ENCODE results near the gene SF3A2. TPM values are rescaled to one million over a fixed set of nuclear protein-coding genes. Genes with fewer than 3 reads are reported as not detected.

Gene SF3A2
- total RNA-seq, 2 experiments from 2014 or later, result 154 to 158 TPM

DNA sequence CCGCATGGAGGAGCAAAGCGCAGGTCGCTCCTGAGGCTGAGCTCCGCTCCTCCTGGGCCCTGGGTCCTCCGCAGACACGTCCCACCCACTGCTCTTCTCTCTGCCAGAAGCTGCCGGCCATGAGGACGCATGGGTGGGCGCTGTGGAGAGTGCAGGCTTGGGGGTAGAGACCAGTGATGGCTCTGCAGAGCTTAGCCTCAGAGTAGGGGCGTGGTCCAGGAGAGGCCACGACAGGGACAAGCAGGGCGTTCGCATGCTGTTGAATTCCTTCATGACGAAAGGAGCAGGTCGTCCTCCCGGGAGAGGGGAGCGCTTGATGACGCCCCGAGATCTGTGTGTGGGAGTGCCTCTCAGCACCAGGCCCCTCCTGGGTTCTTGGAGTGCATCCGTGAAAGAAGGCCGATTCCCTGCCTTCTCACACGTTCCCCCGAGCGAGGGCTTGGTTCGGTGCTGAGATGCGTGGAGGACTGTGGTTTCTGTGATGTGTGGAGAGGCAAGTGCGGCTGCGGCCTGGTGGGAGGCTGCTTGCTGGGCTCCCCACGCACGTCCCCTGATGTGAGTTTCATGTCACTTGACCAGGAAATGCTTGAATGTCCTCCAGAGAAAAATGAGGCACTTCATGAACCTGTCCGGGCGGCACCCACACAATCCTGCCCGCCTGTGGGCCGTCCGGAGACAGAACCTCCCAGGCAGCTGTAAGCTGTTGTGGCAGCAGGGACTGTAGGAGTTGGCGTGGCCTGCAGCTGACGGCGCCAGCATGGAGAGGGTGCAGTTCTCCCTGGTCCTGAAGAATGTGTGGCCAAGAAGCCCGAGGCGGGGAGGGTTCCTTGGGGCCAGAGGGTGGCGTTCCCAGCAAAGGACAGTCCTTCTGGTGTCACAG is 4.5 kb downstream of the SF3A2 start:
- CTCF ChIA-PET, result interaction anchor here (1.4 to 3.7 kb wide), 2 partner anchors 12 to 31 kb away, joined by 4 to 14 read pairs; no protein-coding TSS in a partner anchor
- Mint-ChIP-seq H3K27me3 (ENCODE audit: low read depth) (no peaks in the 10 kb centered on the region), H3K4me1 (ENCODE audit: low read depth) (peaks cover 56% of the 10 kb centered on the region), H3K36me3 (ENCODE audit: low read depth) (peaks cover 57% of the 10 kb centered on the region), H3K9me3 (no peaks in the 10 kb centered on the region), H3K27ac (no peak overlapping the region), H3K4me3 (peak overlapping the region; percentile 99)
- no peak for DNase-seq
- intact Hi-C loops (cut with micrococcal nuclease), result no loop called here

DNA sequence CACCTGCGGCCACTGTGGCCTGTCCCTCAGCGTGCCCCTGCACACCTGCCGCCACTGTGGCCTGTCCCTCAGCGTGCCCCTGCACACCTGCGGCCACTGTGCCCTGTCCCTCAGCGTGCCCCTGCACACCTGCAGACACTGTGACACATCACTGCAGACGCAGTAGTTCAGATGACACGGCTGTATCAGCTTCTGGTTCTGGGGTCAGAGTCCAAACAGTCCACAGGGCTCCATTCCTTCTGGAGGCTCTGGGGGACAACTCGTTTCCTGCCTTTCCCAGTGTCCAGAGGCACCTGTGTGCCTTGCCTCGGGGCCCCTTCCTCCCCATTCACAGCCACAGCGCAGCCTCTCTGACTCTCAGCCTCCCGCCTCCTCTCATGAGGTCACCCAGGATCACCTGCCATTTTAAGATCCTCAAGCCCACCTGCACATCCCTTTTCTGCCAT is 5.5 kb downstream of the SF3A2 start:
- CTCF ChIA-PET, result no interaction called here
- H3K27ac Mint-ChIP-seq, result no peak overlapping the region
- no peak overlapping the region for H3K4me3 Mint-ChIP-seq
- H3K36me3 Mint-ChIP-seq (ENCODE audit: low read depth), result peaks cover 54% of the 10 kb centered on the region
- intact Hi-C loops (cut with micrococcal nuclease), result no loop called here
- no peak for DNase-seq
- H3K27me3 Mint-ChIP-seq (ENCODE audit: low read depth), result no peaks in the 10 kb centered on the region
- H3K9me3 Mint-ChIP-seq, result no peaks in the 10 kb centered on the region
- H3K4me1 Mint-ChIP-seq (ENCODE audit: low read depth), result peaks cover 52% of the 10 kb centered on the region

GRCh38 chr19:2242816-2243215 is 6.2 kb downstream of the SF3A2 start:
- H3K36me3 Mint-ChIP-seq (ENCODE audit: low read depth), result peaks cover 49% of the 10 kb centered on the region
- no peak overlapping the region for H3K27ac Mint-ChIP-seq
- CTCF ChIA-PET, result no interaction called here
- no peak for DNase-seq
- H3K9me3 Mint-ChIP-seq, result no peaks in the 10 kb centered on the region
- intact Hi-C loops (cut with micrococcal nuclease), result no loop called here
- no peak overlapping the region for H3K4me3 Mint-ChIP-seq
- H3K4me1 Mint-ChIP-seq (ENCODE audit: low read depth), result peaks cover 48% of the 10 kb centered on the region
- H3K27me3 Mint-ChIP-seq (ENCODE audit: low read depth), result no peaks in the 10 kb centered on the region

GRCh38 chr19:2243274-2244124 is 6.9 kb downstream of the SF3A2 start:
- H3K4me3 Mint-ChIP-seq, result no peak overlapping the region
- no peaks in the 10 kb centered on the region for H3K27me3 Mint-ChIP-seq (ENCODE audit: low read depth)
- no peaks in the 10 kb centered on the region for H3K9me3 Mint-ChIP-seq
- H3K36me3 Mint-ChIP-seq (ENCODE audit: low read depth), result peaks cover 43% of the 10 kb centered on the region
- peaks cover 41% of the 10 kb centered on the region for H3K4me1 Mint-ChIP-seq (ENCODE audit: low read depth)
- H3K27ac Mint-ChIP-seq, result no peak overlapping the region
- intact Hi-C loops (cut with micrococcal nuclease), result no loop called here
- DNase-seq, result no peak
- CTCF ChIA-PET, result no interaction called here

- H3K36me3 Mint-ChIP-seq (ENCODE audit: low read depth), result peaks cover 39% of the 10 kb centered on the region
- H3K9me3 Mint-ChIP-seq, result no peaks in the 10 kb centered on the region
- CTCF ChIA-PET, result no interaction called here
These were observed 7.4 kb downstream of the SF3A2 start for GRCh38 chr19:2244125-2244411.

GRCh38 chr19:2244486-2244885 is 7.9 kb downstream of the SF3A2 start:
- Mint-ChIP-seq H3K4me1 (ENCODE audit: low read depth) (peaks cover 31% of the 10 kb centered on the region), H3K9me3 (no peaks in the 10 kb centered on the region), H3K36me3 (ENCODE audit: low read depth) (peaks cover 37% of the 10 kb centered on the region), H3K4me3 (no peak overlapping the region), H3K27me3 (ENCODE audit: low read depth) (no peaks in the 10 kb centered on the region), H3K27ac (no peak overlapping the region)
- DNase-seq, result no peak
- intact Hi-C loops (cut with micrococcal nuclease), result no loop called here
- CTCF ChIA-PET, result no interaction called here

More at GRCh38 chr19:2244125-2244411, 7.4 kb downstream of the SF3A2 start:
- H3K4me3 Mint-ChIP-seq, result no peak overlapping the region
- H3K27ac Mint-ChIP-seq, result no peak overlapping the region
- intact Hi-C loops (cut with micrococcal nuclease), result no loop called here
- no peak for DNase-seq
- no peaks in the 10 kb centered on the region for H3K27me3 Mint-ChIP-seq (ENCODE audit: low read depth)
- H3K4me1 Mint-ChIP-seq (ENCODE audit: low read depth), result peaks cover 35% of the 10 kb centered on the region

- no peak for DNase-seq
- Mint-ChIP-seq H3K27me3 (ENCODE audit: low read depth) (no peaks in the 10 kb centered on the region), H3K9me3 (no peaks in the 10 kb centered on the region), H3K27ac (no peak overlapping the region), H3K36me3 (ENCODE audit: low read depth) (peaks cover 30% of the 10 kb centered on the region), H3K4me1 (ENCODE audit: low read depth) (peaks cover 24% of the 10 kb centered on the region), H3K4me3 (no peak overlapping the region)
- intact Hi-C loops (cut with micrococcal nuclease), result no loop called here
- CTCF ChIA-PET, result no interaction called here
These were observed 8.6 kb downstream of the SF3A2 start for GRCh38 chr19:2245273-2245672.

DNA sequence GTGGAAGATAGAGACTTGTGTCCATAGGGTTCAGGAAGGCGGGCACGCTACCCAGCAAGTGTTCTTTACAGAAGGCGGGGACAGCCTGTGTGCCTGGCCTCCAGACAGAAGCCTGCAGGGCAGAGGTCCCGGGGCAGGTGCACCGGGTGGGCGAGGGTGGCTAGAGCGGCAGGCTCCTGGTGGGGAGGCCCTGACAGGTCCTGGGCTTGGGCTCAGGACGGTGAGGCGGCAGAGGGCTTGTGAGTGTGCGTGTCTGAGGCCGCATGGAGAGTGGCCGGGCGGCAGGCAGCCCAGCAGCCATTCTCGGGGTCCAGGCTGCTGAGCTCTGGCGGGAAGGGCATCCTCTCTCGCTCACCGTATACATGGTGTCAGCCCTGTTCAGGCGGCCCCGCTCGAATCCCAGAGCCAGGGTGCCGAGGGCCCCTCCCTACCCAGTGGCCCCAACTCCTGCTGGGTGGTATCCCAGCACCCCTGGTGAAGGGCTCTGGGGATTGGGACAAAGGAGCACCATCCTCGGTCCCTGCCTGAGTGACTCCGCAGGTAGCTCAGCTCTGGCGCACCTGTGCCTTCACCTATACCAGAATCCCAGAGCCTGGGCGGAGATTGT is 9.5 kb downstream of the SF3A2 start:
- Mint-ChIP-seq H3K27ac (no peak overlapping the region), H3K9me3 (no peaks in the 10 kb centered on the region), H3K4me1 (ENCODE audit: low read depth) (peaks cover 16% of the 10 kb centered on the region), H3K27me3 (ENCODE audit: low read depth) (no peaks in the 10 kb centered on the region), H3K4me3 (no peak overlapping the region), H3K36me3 (ENCODE audit: low read depth) (peaks cover 24% of the 10 kb centered on the region)
- CTCF ChIA-PET, result no interaction called here
- intact Hi-C loops (cut with micrococcal nuclease), result no loop called here
- no peak for DNase-seq

- no peak overlapping the region for H3K4me3 Mint-ChIP-seq
- H3K27ac Mint-ChIP-seq, result no peak overlapping the region
- H3K9me3 Mint-ChIP-seq, result no peaks in the 10 kb centered on the region
- H3K4me1 Mint-ChIP-seq (ENCODE audit: low read depth), result peaks cover 12% of the 10 kb centered on the region
- peaks cover 1% of the 10 kb centered on the region for H3K27me3 Mint-ChIP-seq (ENCODE audit: low read depth)
- no peak for DNase-seq
- CTCF ChIA-PET, result no interaction called here
- intact Hi-C loops (cut with micrococcal nuclease), result no loop called here
- H3K36me3 Mint-ChIP-seq (ENCODE audit: low read depth), result peaks cover 18% of the 10 kb centered on the region
These were observed 10.3 kb downstream of the SF3A2 start for GRCh38 chr19:2246801-2247361.

- intact Hi-C loops (cut with micrococcal nuclease), result no loop called here
- no peak for DNase-seq
- Mint-ChIP-seq H3K27ac (no peak overlapping the region), H3K4me3 (no peak overlapping the region), H3K27me3 (ENCODE audit: low read depth) (peaks cover 6% of the 10 kb centered on the region), H3K4me1 (ENCODE audit: low read depth) (peaks cover 11% of the 10 kb centered on the region), H3K36me3 (ENCODE audit: low read depth) (peaks cover 13% of the 10 kb centered on the region), H3K9me3 (no peaks in the 10 kb centered on the region)
- CTCF ChIA-PET, result no interaction called here
These were observed 10.9 kb downstream of the SF3A2 start for GRCh38 chr19:2247433-2248101.

DNA sequence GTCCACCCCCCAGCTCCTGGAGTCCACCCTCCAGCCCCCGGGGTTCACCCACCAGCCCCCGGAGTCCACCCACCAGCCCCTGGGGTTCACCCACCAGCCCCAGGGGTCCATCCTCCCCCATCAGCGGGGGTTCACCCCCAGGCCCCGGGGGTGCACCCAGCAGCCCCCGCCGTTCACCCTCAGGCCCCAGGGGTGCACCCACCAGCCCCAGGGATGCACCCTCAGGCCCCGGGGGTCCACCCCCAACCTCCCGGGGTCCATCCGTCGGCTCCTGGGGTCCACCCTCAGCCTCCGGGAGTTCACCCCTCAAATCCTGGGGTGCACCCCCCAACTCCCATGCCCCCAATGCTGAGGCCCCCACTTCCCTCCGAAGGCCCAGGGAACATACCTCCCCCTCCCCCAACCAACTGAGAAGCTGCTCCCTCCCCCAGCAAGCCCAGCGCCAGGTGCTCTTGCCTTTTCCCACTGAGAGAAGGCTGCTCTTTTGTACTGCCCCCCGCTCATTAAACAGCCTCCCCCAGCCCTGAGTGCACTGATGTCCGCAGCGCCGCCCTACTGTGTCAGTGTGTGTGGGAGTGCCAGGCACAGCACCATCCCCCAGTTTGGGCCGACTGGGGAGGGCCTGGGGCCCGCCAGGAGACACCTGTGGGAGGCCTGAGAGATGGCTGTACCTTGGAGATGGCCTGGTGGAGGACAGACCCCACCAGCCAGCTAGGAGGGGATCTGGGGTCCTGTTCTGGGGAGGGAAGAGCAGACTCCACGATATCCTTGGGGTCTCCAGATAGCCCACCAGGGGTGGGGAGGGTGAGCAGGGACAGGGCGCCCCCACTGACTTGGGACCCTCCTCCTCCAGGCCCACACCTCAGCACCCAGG is 11.7 kb downstream of the SF3A2 start:
- H3K27ac Mint-ChIP-seq, result no peak overlapping the region
- no peaks in the 10 kb centered on the region for H3K9me3 Mint-ChIP-seq
- CTCF ChIA-PET, result no interaction called here
- DNase-seq, result no peak
- H3K4me1 Mint-ChIP-seq (ENCODE audit: low read depth), result peaks cover 10% of the 10 kb centered on the region
- H3K27me3 Mint-ChIP-seq (ENCODE audit: low read depth), result peaks cover 8% of the 10 kb centered on the region
- H3K36me3 Mint-ChIP-seq (ENCODE audit: low read depth), result peaks cover 11% of the 10 kb centered on the region
- H3K4me3 Mint-ChIP-seq, result no peak overlapping the region
- intact Hi-C loops (cut with micrococcal nuclease), result no loop called here

Measured in activated naive CD4-positive, alpha-beta T cell treated with anti-CD3 and anti-CD28 coated beads for 36 hours (primary cell).